ENCODE results near the gene SH2D2A.
A peak's percentile ranks its signal among the peaks of the same experiment; 100 is the strongest.

Gene SH2D2A

GRCh38 chr1:156847591-156848460 lies 31.2 kb upstream of the SH2D2A start:
- DNase-seq (ENCODE audit: low read depth) = no peak

GRCh38 chr1:156846643-156847042 lies 30.0 kb upstream of the SH2D2A start:
- DNase-seq (ENCODE audit: low read depth) = no peak

- no peak for DNase-seq (ENCODE audit: low read depth)
These were observed 29.4 kb upstream of the SH2D2A start for GRCh38 chr1:156845953-156846545.

GRCh38 chr1:156845055-156845952 lies 28.7 kb upstream of the SH2D2A start:
- DNase-seq (ENCODE audit: low read depth) = no peak

- no peak for DNase-seq (ENCODE audit: low read depth)
These were observed 28.0 kb upstream of the SH2D2A start for GRCh38 chr1:156844638-156845037.

GRCh38 chr1:156844102-156844501 lies 27.5 kb upstream of the SH2D2A start:
- no peak for DNase-seq (ENCODE audit: low read depth)

GRCh38 chr1:156842618-156843300 lies 26.1 kb upstream of the SH2D2A start:
- DNase-seq (ENCODE audit: low read depth) = no peak

GRCh38 chr1:156841295-156841855 lies 24.7 kb upstream of the SH2D2A start:
- no peak for DNase-seq (ENCODE audit: low read depth)

- no peak for DNase-seq (ENCODE audit: low read depth)
These were observed 24.2 kb upstream of the SH2D2A start for GRCh38 chr1:156840898-156841279.

GRCh38 chr1:156840186-156840897 lies 23.7 kb upstream of the SH2D2A start:
- DNase-seq (ENCODE audit: low read depth) = no peak

- DNase-seq (ENCODE audit: low read depth) = no peak
These were observed 22.9 kb upstream of the SH2D2A start for GRCh38 chr1:156839426-156840109.

GRCh38 chr1:156838972-156839371 lies 22.3 kb upstream of the SH2D2A start:
- DNase-seq (ENCODE audit: low read depth) = peak; percentile 37

- DNase-seq (ENCODE audit: low read depth) = no peak
These were observed 20.2 kb upstream of the SH2D2A start for GRCh38 chr1:156836892-156837291.

GRCh38 chr1:156836041-156836654 lies 19.5 kb upstream of the SH2D2A start:
- DNase-seq (ENCODE audit: low read depth) = no peak

- no peak for DNase-seq (ENCODE audit: low read depth)
These were observed 17.7 kb upstream of the SH2D2A start for GRCh38 chr1:156834322-156834721.

GRCh38 chr1:156833603-156834002 lies 17.0 kb upstream of the SH2D2A start:
- no peak for DNase-seq (ENCODE audit: low read depth)

- no peak for DNase-seq (ENCODE audit: low read depth)
These were observed 15.8 kb upstream of the SH2D2A start for GRCh38 chr1:156832434-156832833.

GRCh38 chr1:156828400-156829124 lies 11.9 kb upstream of the SH2D2A start:
- DNase-seq (ENCODE audit: low read depth) = no peak

- no peak for DNase-seq (ENCODE audit: low read depth)
These were observed 10.0 kb upstream of the SH2D2A start for GRCh38 chr1:156826630-156827029.
